CD14-positive monocyte (primary cell): ENCODE data around the gene SPTAN1. TPM values are rescaled to one million over a fixed set of nuclear protein-coding genes. Genes with fewer than 3 reads are reported as not detected.

Source experiments
- DNase-seq, 3 donors: peaks; one replicate each; pipeline ENCODE4 v3.0.0-alpha.2; 2011 to 2022
- H2AFZ ChIP-seq: 2 replicates; pipeline ENCODE4 v1.6.0; 2012; ENCODE audit warnings: mild to moderate bottlenecking, low read depth, low read length, inconsistent platforms; ENCODE audit not compliant: insufficient read depth, poor library complexity, severe bottlenecking
- H3K27ac ChIP-seq, 2 donors: 1 replicate in 1 of 2; 2 replicates in 1 of 2; pipeline ENCODE4 v1.5.1; 2012 to 2013; ENCODE audit warnings: low read length in 2 of 2, control low read depth in 1 of 2, inconsistent platforms in 1 of 2, low read depth in 1 of 2, mild to moderate bottlenecking in 1 of 2
- H3K27me3 ChIP-seq, 2 donors: one replicate each; pipeline versions ENCODE4 v1.6.0 to v1.6.1; 2011 to 2013; ENCODE audit warnings: low read length in 2 of 2; ENCODE audit not compliant: control insufficient read depth in 2 of 2, insufficient read depth in 2 of 2
- H3K36me3 ChIP-seq, 2 donors: replicated peaks in 1 of 2; 1 replicate in 1 of 2; 2 replicates in 1 of 2; pipeline versions ENCODE4 v1.5.1 to v1.6.1; 2012 to 2013; ENCODE audit warnings: low read length in 2 of 2, control low read depth in 1 of 2, inconsistent platforms in 1 of 2, mild to moderate bottlenecking in 1 of 2; ENCODE audit not compliant: insufficient read depth in 2 of 2, control insufficient read depth in 1 of 2
- H3K4me1 ChIP-seq, 2 donors: 1 replicate in 1 of 2; 2 replicates in 1 of 2; pipeline versions ENCODE4 v1.5.1 to v1.6.1; 2012 to 2013; ENCODE audit warnings: low read length in 2 of 2, control low read depth in 1 of 2, inconsistent platforms in 1 of 2, mild to moderate bottlenecking in 1 of 2, moderate library complexity in 1 of 2; ENCODE audit not compliant: insufficient read depth in 2 of 2, control insufficient read depth in 1 of 2
- H3K4me2 ChIP-seq: replicated peaks from 2 replicates; pipeline ENCODE3; 2012; ENCODE audit warnings: low read length, moderate library complexity, mild to moderate bottlenecking; ENCODE audit not compliant: poor library complexity, severe bottlenecking; ENCODE audit errors: extremely low read depth
- H3K4me3 ChIP-seq, 3 experiments: fragments of 200-600 bp in 1 of 3; sonication (generic) in 1 of 3; replicated peaks in 1 of 3; 1 replicate in 2 of 3; 2 replicates in 1 of 3; pipeline ENCODE4 v1.5.1; 2011 to 2013; ENCODE audit warnings: low read length in 3 of 3, mild to moderate bottlenecking in 3 of 3, control low read depth in 2 of 3, low read depth in 2 of 3, inconsistent platforms in 1 of 3, moderate library complexity in 1 of 3
- H3K79me2 ChIP-seq: 2 replicates; pipeline ENCODE4 v1.6.0; 2012; ENCODE audit warnings: mild to moderate bottlenecking, control low read depth, inconsistent platforms, low read length, moderate library complexity; ENCODE audit not compliant: insufficient read depth
- H3K9ac ChIP-seq: 2 replicates; pipeline ENCODE4 v1.6.0; 2017; ENCODE audit warnings: low read length, mild to moderate bottlenecking; ENCODE audit not compliant: insufficient read depth, poor library complexity, severe bottlenecking
- H3K9me3 ChIP-seq, 2 donors: replicated peaks in 1 of 2; 1 replicate in 1 of 2; 2 replicates in 1 of 2; pipeline versions ENCODE4 v1.5.1 to v1.6.1; 2012 to 2013; ENCODE audit warnings: low read length in 2 of 2, control low read depth in 1 of 2; ENCODE audit not compliant: control insufficient read depth in 1 of 2, insufficient read depth in 1 of 2
- H4K20me1 ChIP-seq: 2 replicates; pipeline ENCODE4 v1.6.0; 2012; ENCODE audit warnings: mild to moderate bottlenecking, low read length, control low read depth, moderate library complexity; ENCODE audit not compliant: insufficient read depth
- H3K27ac Mint-ChIP-seq, 7 donors: one replicate each; pipeline ENCODE4 v1.8.0; 2020; ENCODE audit warnings: mild to moderate bottlenecking in 7 of 7, mixed read lengths in 7 of 7, moderate library complexity in 6 of 7, inconsistent platforms in 2 of 7
- H3K27me3 Mint-ChIP-seq, 3 donors: one replicate each; pipeline ENCODE4 v1.8.0; 2021 to 2022; ENCODE audit warnings: low read depth in 3 of 3, mild to moderate bottlenecking in 3 of 3, mixed read lengths in 3 of 3, moderate library complexity in 3 of 3, inconsistent platforms in 1 of 3
- H3K36me3 Mint-ChIP-seq, 2 donors: one replicate each; pipeline ENCODE4 v1.8.0; 2020; ENCODE audit warnings: mixed read lengths in 2 of 2, inconsistent platforms in 1 of 2, mild to moderate bottlenecking in 1 of 2
- H3K4me1 Mint-ChIP-seq: one replicate; pipeline ENCODE4 v1.8.0; 2020; ENCODE audit warnings: mild to moderate bottlenecking, mixed read lengths
- H3K4me3 Mint-ChIP-seq, 2 donors: one replicate each; pipeline ENCODE4 v1.8.0; 2020; ENCODE audit warnings: mild to moderate bottlenecking in 2 of 2, mixed read lengths in 2 of 2, moderate library complexity in 1 of 2
- H3K9me3 Mint-ChIP-seq, 7 donors: one replicate each; pipeline ENCODE4 v1.8.0; 2020 to 2022; ENCODE audit warnings: mixed read lengths in 7 of 7, mild to moderate bottlenecking in 6 of 7, moderate library complexity in 6 of 7, inconsistent platforms in 2 of 7
- WGBS: methylation state at CpG from one replicate; pipeline ENCODE4 v1.1.5; 2013; ENCODE audit warnings: missing lambda C conversion rate; ENCODE audit not compliant: insufficient coverage; 5-methylcytosine and 5-hydroxymethylcytosine counted together
- intact Hi-C, 2 donors: fragments of 100-400 bp; cut with micrococcal nuclease; formaldehyde crosslinking; loops; one replicate each; pipeline versions ENCODE4 v1.15.0 to v1.15.1; 2023
- polyA plus RNA-seq, 3 donors: library from polyadenylated mRNA; depleted of rRNA in 1 of 3; unstranded in 2 of 3; stranded (reverse) in 1 of 3; fragments of 300-500 nt in 2 of 3; fragments of >200 nt in 1 of 3; fragmentation: Illumina TruSeq in 2 of 3; gene quantifications; 1 replicate in 2 of 3; 2 replicates in 1 of 3; pipeline ENCODE4 v1.2.3, GENCODE V29; 2012 to 2021
- TF ChIP-seq, protein P1 (sequence below): fragments of 200-600 bp; IDR thresholded peaks from one replicate; pipeline ENCODE4 v1.8.0; 2022; ENCODE audit warnings: antibody characterized with exemption, mild to moderate bottlenecking

The SPTAN1 gene
- polyA plus RNA-seq, 3 donors: 6.2 to 40.8 (median 8.5) TPM

GRCh38 chr9:128565578-128565977 is 13.2 kb downstream of the SPTAN1 start:
- H3K9ac ChIP-seq: no peak overlapping the region

DNA sequence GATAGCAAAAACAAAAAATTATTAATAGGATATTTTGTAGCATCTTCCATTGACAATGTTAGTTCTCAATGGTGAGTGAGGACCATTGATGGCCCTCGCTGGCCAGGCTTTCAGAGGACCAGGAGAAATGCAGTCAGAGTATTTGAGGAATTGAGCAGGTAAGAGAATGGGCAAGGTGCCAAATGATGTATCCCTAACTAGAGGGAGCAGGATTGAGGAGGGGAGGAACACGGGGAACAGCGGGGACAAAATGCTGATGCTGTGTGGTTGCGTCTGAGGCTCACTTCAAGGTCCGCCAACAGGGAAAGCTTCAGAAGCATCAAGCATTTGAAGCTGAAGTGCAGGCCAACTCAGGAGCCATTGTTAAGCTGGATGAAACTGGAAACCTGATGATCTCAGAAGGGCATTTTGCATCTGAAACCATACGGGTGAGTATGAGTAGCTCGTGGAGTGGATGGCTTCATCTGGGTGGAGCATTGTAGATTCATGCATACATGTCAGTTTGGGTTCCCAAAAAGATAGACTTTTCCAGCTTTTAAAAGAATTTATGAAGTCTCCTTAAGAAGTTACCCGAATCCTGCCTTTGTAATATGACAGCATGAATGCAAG is 16.2 kb downstream of the SPTAN1 start:
- TF ChIP-seq, protein P1, sequence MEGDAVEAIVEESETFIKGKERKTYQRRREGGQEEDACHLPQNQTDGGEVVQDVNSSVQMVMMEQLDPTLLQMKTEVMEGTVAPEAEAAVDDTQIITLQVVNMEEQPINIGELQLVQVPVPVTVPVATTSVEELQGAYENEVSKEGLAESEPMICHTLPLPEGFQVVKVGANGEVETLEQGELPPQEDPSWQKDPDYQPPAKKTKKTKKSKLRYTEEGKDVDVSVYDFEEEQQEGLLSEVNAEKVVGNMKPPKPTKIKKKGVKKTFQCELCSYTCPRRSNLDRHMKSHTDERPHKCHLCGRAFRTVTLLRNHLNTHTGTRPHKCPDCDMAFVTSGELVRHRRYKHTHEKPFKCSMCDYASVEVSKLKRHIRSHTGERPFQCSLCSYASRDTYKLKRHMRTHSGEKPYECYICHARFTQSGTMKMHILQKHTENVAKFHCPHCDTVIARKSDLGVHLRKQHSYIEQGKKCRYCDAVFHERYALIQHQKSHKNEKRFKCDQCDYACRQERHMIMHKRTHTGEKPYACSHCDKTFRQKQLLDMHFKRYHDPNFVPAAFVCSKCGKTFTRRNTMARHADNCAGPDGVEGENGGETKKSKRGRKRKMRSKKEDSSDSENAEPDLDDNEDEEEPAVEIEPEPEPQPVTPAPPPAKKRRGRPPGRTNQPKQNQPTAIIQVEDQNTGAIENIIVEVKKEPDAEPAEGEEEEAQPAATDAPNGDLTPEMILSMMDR: no peak
- Mint-ChIP-seq H3K27me3 (no peaks in the 10 kb centered on the region), H3K4me3 (no peak overlapping the region), H3K9me3 (no peaks in the 10 kb centered on the region), H3K27ac (peak overlapping the region in 1 of 7 donors; percentile 36), H3K4me1 (no peaks in the 10 kb centered on the region), H3K36me3 (peaks cover 46 to 55% of the 10 kb centered on the region in 2 donors)
- H3K9ac ChIP-seq: no peak overlapping the region
- H3K27me3 ChIP-seq: no peaks in the 10 kb centered on the region
- peaks cover 39 to 56% of the 10 kb centered on the region in 2 donors for H3K36me3 ChIP-seq
- H4K20me1 ChIP-seq: no peaks in the 10 kb centered on the region
- no peaks in the 10 kb centered on the region for H3K79me2 ChIP-seq
- no peak overlapping the region for H3K4me2 ChIP-seq
- 100% methylated on average over 7 of the region's 8 CpGs for WGBS
- no peaks in the 10 kb centered on the region for H3K4me1 ChIP-seq
- H3K9me3 ChIP-seq: no peaks in the 10 kb centered on the region
- no peak overlapping the region for H3K4me3 ChIP-seq
- H3K27ac ChIP-seq: no peak overlapping the region
- no peak overlapping the region for H2AFZ ChIP-seq
- intact Hi-C loops: no loop called here
- no peak for DNase-seq

More at GRCh38 chr9:128565578-128565977, 13.2 kb downstream of the SPTAN1 start:
- H3K4me1 Mint-ChIP-seq: no peaks in the 10 kb centered on the region
- Histone ChIP-seq H3K36me3 (peaks cover 31 to 38% of the 10 kb centered on the region in 2 donors), H3K9me3 (no peaks in the 10 kb centered on the region), H2AFZ (no peak overlapping the region), H3K79me2 (no peaks in the 10 kb centered on the region), H3K27ac (no peak overlapping the region), H3K4me2 (no peak overlapping the region), H4K20me1 (no peaks in the 10 kb centered on the region), H3K4me1 (no peaks in the 10 kb centered on the region), H3K4me3 (no peak overlapping the region), H3K27me3 (no peaks in the 10 kb centered on the region)
- TF ChIP-seq, protein P1: no peak
- peaks cover 39 to 41% of the 10 kb centered on the region in 2 donors for H3K36me3 Mint-ChIP-seq
- H3K27ac Mint-ChIP-seq: no peak overlapping the region
- 100% methylated on average over 2 of the region's 4 CpGs for WGBS
- no peaks in the 10 kb centered on the region for H3K27me3 Mint-ChIP-seq
- DNase-seq: no peak
- H3K9me3 Mint-ChIP-seq: no peaks in the 10 kb centered on the region
- no peak overlapping the region for H3K4me3 Mint-ChIP-seq
- intact Hi-C loops: no loop called here
